ENCODE results near the gene UVRAG.

GRCh38 chr11:75802913-75803820 is 11.8 kb upstream of the UVRAG start:
- TF ChIP-seq ELK1 (IDR thresholded peaks at IDR 0.05; ENCODE audit: borderline replicate concordance, low read depth, low read length) (no peak), RCOR1 (IDR thresholded peaks at IDR 0.05; ENCODE audit: insufficient replicate concordance, low read length) (no peak), CTCF (conservative IDR thresholded peaks at IDR 0.05; ENCODE audit: low read depth, low read length) (peak; percentile 91), POLR2A (IDR thresholded peaks at IDR 0.05; ENCODE audit: low read depth, low read length) (no peak), RAD21 (IDR thresholded peaks at IDR 0.05; ENCODE audit: low read length) (peak; percentile 88), MAFK (IDR thresholded peaks at IDR 0.05; ENCODE audit: low read depth, low read length) (no peak), CHD1 (IDR thresholded peaks at IDR 0.05; ENCODE audit: low read depth, low read length) (no peak), RFX5 (IDR thresholded peaks at IDR 0.05; ENCODE audit: low read depth, low read length) (no peak), USF2 (IDR thresholded peaks at IDR 0.05; ENCODE audit: low read depth, low read length) (no peak)

Data from IMR-90 (cell line).